Measurements from ENCODE around the gene ZNF436. TPM values are rescaled to one million over a fixed set of nuclear protein-coding genes. Genes with fewer than 3 reads are reported as not detected.

The ZNF436 gene
- total RNA-seq, 4 donors from 2014 or later, result 22.8 to 35.0 (median 30.2) TPM

DNA sequence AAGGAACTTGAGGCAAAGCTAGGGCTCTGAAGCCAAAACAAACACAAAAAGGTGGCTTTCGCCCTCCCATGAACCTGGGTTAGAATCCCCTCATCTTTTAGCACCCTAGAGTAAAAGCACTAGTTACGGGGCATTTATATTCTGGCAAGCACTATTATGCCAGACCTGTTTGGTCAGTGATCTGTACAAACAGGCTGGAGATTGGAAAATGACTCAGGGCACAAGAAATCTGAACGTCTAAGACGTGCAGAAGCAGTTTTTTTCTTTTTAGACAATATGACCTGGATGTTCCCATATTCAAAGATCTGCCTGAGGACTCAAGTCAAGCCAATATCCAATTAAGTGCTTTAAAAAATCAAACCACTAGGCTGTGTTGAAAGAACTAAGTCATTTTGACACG is 3.0 kb downstream of the ZNF436 start:
- H3K36me3 ChIP-seq, result peaks cover 13 to 57% (median 37%) of the 10 kb centered on the region in 3 donors
- peaks cover 7 to 52% (median 22%) of the 10 kb centered on the region in 4 donors for H3K9me3 ChIP-seq
- no peaks in the 10 kb centered on the region for H3K27me3 ChIP-seq
- DNase-seq (ENCODE audit: low spot score in 2 of 2), result no peak
- 67 to 78% methylated on average over 5 of the region's 5 CpGs for WGBS, 2 donors
- peak overlapping the region in 1 of 4 donors; percentile 3 for H3K27ac ChIP-seq
- no peak overlapping the region for H3K4me3 ChIP-seq
- TF ChIP-seq POLR2A (IDR thresholded peaks at IDR 0.05), result no peak
- TF ChIP-seq, protein P1, sequence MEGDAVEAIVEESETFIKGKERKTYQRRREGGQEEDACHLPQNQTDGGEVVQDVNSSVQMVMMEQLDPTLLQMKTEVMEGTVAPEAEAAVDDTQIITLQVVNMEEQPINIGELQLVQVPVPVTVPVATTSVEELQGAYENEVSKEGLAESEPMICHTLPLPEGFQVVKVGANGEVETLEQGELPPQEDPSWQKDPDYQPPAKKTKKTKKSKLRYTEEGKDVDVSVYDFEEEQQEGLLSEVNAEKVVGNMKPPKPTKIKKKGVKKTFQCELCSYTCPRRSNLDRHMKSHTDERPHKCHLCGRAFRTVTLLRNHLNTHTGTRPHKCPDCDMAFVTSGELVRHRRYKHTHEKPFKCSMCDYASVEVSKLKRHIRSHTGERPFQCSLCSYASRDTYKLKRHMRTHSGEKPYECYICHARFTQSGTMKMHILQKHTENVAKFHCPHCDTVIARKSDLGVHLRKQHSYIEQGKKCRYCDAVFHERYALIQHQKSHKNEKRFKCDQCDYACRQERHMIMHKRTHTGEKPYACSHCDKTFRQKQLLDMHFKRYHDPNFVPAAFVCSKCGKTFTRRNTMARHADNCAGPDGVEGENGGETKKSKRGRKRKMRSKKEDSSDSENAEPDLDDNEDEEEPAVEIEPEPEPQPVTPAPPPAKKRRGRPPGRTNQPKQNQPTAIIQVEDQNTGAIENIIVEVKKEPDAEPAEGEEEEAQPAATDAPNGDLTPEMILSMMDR (IDR thresholded peaks at IDR 0.05), result no peak
- no peak for TF ChIP-seq EP300 (IDR thresholded peaks at IDR 0.05)
- H3K4me1 ChIP-seq, result peaks cover 0 to 37% (median 25%) of the 10 kb centered on the region in 4 donors

DNA sequence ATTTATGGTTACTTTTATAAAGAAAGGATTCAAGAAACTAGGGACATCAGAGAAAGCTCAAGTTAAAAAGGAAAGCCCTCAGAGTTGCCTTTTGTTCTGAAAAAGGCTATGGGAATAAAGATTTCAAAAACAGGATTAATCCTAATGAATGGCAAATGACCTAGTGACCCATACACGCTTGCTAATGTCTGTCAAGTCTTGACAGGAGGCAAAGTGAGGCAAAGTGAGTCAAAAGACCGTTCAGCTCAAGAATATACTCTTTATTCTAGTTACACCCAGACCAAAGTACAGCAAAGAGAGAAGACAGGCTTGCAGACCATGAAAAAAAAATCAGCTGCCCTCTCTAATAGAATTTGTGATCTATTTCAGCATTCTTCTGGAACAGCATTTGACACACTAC is 3.5 kb downstream of the ZNF436 start:
- Histone ChIP-seq H3K36me3 (peaks cover 17 to 62% (median 41%) of the 10 kb centered on the region in 3 donors), H3K27me3 (no peaks in the 10 kb centered on the region), H3K9me3 (peaks cover 11 to 56% (median 26%) of the 10 kb centered on the region in 4 donors), H3K4me3 (no peak overlapping the region), H3K4me1 (peaks cover 0 to 32% (median 21%) of the 10 kb centered on the region in 4 donors), H3K27ac (peak overlapping the region in 1 of 4 donors; percentile 3)
- WGBS, 2 donors, result 50 to 60% methylated on average over 2 of the region's 2 CpGs
- no peak for TF ChIP-seq POLR2A (IDR thresholded peaks at IDR 0.05)
- TF ChIP-seq, protein P1 (IDR thresholded peaks at IDR 0.05), result no peak
- no peak for TF ChIP-seq EP300 (IDR thresholded peaks at IDR 0.05)
- no peak for DNase-seq (ENCODE audit: low spot score in 2 of 2)

- Histone ChIP-seq H3K4me1 (peaks cover 0 to 18% (median 8%) of the 10 kb centered on the region in 4 donors), H3K9me3 (peaks cover 11 to 84% (median 41%) of the 10 kb centered on the region in 4 donors), H3K4me3 (no peak overlapping the region), H3K36me3 (peaks cover 19 to 90% (median 46%) of the 10 kb centered on the region in 3 donors), H3K27me3 (no peaks in the 10 kb centered on the region), H3K27ac (no peak overlapping the region)
- 96 to 99% methylated on average over 13 of the region's 13 CpGs for WGBS, 2 donors
- TF ChIP-seq, protein P1 (IDR thresholded peaks at IDR 0.05), result no peak
- TF ChIP-seq EP300 (IDR thresholded peaks at IDR 0.05) (no peak), POLR2A (IDR thresholded peaks at IDR 0.05) (no peak)
- no peak for DNase-seq (ENCODE audit: low spot score in 2 of 2)
Measured at GRCh38 chr1:23362218-23362713, 7.4 kb downstream of the ZNF436 start.

GRCh38 chr1:23358310-23358875 is 11.2 kb downstream of the ZNF436 start:
- Histone ChIP-seq H3K4me1 (peaks cover 0 to 17% (median 0%) of the 10 kb centered on the region in 4 donors), H3K4me3 (no peak overlapping the region), H3K27me3 (no peaks in the 10 kb centered on the region), H3K27ac (no peak overlapping the region), H3K36me3 (peaks cover 19 to 56% (median 27%) of the 10 kb centered on the region in 3 donors), H3K9me3 (peaks cover 11 to 50% (median 34%) of the 10 kb centered on the region in 4 donors)
- 93 to 94% methylated on average over 3 of the region's 3 CpGs for WGBS, 2 donors
- DNase-seq (ENCODE audit: low spot score in 2 of 2), result no peak
- TF ChIP-seq POLR2A (IDR thresholded peaks at IDR 0.05) (no peak), EP300 (IDR thresholded peaks at IDR 0.05) (no peak)
- TF ChIP-seq, protein P1 (IDR thresholded peaks at IDR 0.05), result no peak
